Activated T-helper 2 cell treated with anti-CD3 and anti-CD28 coated beads, Interferon-gamma antibody, Interleukin-2, Interleukin-4, amounts not matched to agents 10 μg/mL and 5 μg/mL and 100 μg/mL, durations not matched to agents 14 hours and 24 hours and 36 hours (primary cell): ENCODE results near the gene PODN. TPM values are rescaled to one million over a fixed set of nuclear protein-coding genes. Genes with fewer than 3 reads are reported as not detected.

Experiments used
- DNase-seq: peaks from one replicate; pipeline ENCODE4 v3.0.0; 2021; ENCODE audit warnings: low spot score
- H3K27ac Mint-ChIP-seq: one replicate; pipeline ENCODE4 v1.8.0; 2021; ENCODE audit warnings: mixed read lengths
- H3K27me3 Mint-ChIP-seq: one replicate; pipeline ENCODE4 v1.8.0; 2021; ENCODE audit warnings: low read depth, mixed read lengths
- H3K36me3 Mint-ChIP-seq: one replicate; pipeline ENCODE4 v1.8.0; 2021; ENCODE audit warnings: low read depth, mixed read lengths
- H3K4me1 Mint-ChIP-seq: one replicate; pipeline ENCODE4 v1.8.0; 2021; ENCODE audit warnings: low read depth, mixed read lengths
- H3K4me3 Mint-ChIP-seq: one replicate; pipeline ENCODE4 v1.8.0; 2021; ENCODE audit warnings: low read depth, mild to moderate bottlenecking, moderate library complexity, mixed read lengths
- H3K9me3 Mint-ChIP-seq: one replicate; pipeline ENCODE4 v1.8.0; 2021; ENCODE audit warnings: mixed read lengths
- intact Hi-C: fragments of 100-400 bp; cut with micrococcal nuclease; formaldehyde crosslinking; loops from one replicate; pipeline ENCODE4 v1.15.1; 2023
- total RNA-seq: library from RNA; stranded (reverse); gene quantifications from 2 replicates; pipeline ENCODE4 v1.2.3, GENCODE V29; 2022

Gene PODN
- total RNA-seq, 1 donor from 2014 or later = not detected

GRCh38 chr1:53038566-53038965, 23.4 kb upstream of the PODN start:
- Mint-ChIP-seq H3K4me3 (no peak overlapping the region), H3K27me3 (no peaks in the 10 kb centered on the region), H3K36me3 (peaks cover 16% of the 10 kb centered on the region), H3K27ac (no peak overlapping the region), H3K9me3 (no peaks in the 10 kb centered on the region), H3K4me1 (peaks cover 3% of the 10 kb centered on the region)
- no peak for DNase-seq
- intact Hi-C loops = no loop called here

GRCh38 chr1:53043271-53043670, 18.7 kb upstream of the PODN start:
- no peak overlapping the region for H3K27ac Mint-ChIP-seq
- intact Hi-C loops = no loop called here
- H3K4me1 Mint-ChIP-seq = peaks cover 6% of the 10 kb centered on the region
- H3K4me3 Mint-ChIP-seq = no peak overlapping the region
- H3K27me3 Mint-ChIP-seq = no peaks in the 10 kb centered on the region
- no peak for DNase-seq
- no peaks in the 10 kb centered on the region for H3K9me3 Mint-ChIP-seq
- H3K36me3 Mint-ChIP-seq = peaks cover 27% of the 10 kb centered on the region

- Mint-ChIP-seq H3K27me3 (no peaks in the 10 kb centered on the region), H3K4me1 (peaks cover 6% of the 10 kb centered on the region), H3K9me3 (no peaks in the 10 kb centered on the region), H3K4me3 (no peak overlapping the region), H3K36me3 (peaks cover 32% of the 10 kb centered on the region), H3K27ac (no peak overlapping the region)
- no peak for DNase-seq
- intact Hi-C loops = no loop called here
These were observed 17.1 kb upstream of the PODN start for GRCh38 chr1:53044926-53045325.

- no peak overlapping the region for H3K27ac Mint-ChIP-seq
- intact Hi-C loops = no loop called here
- H3K27me3 Mint-ChIP-seq = no peaks in the 10 kb centered on the region
- peaks cover 6% of the 10 kb centered on the region for H3K4me1 Mint-ChIP-seq
- H3K4me3 Mint-ChIP-seq = no peak overlapping the region
- no peaks in the 10 kb centered on the region for H3K9me3 Mint-ChIP-seq
- H3K36me3 Mint-ChIP-seq = peaks cover 32% of the 10 kb centered on the region
- no peak for DNase-seq
These were observed 15.1 kb upstream of the PODN start for GRCh38 chr1:53046930-53047329.

GRCh38 chr1:53047737-53048736, 14.0 kb upstream of the PODN start:
- H3K9me3 Mint-ChIP-seq = no peaks in the 10 kb centered on the region
- H3K27ac Mint-ChIP-seq = no peak overlapping the region

GRCh38 chr1:53048960-53049573, 12.9 kb upstream of the PODN start:
- H3K4me3 Mint-ChIP-seq = no peak overlapping the region
- H3K9me3 Mint-ChIP-seq = no peaks in the 10 kb centered on the region
- peaks cover 47% of the 10 kb centered on the region for H3K36me3 Mint-ChIP-seq
- no peak for DNase-seq
- intact Hi-C loops = no loop called here
- peaks cover 6% of the 10 kb centered on the region for H3K4me1 Mint-ChIP-seq
- no peak overlapping the region for H3K27ac Mint-ChIP-seq
- no peaks in the 10 kb centered on the region for H3K27me3 Mint-ChIP-seq

More at GRCh38 chr1:53047737-53048736, 14.0 kb upstream of the PODN start:
- H3K36me3 Mint-ChIP-seq = peaks cover 42% of the 10 kb centered on the region
- peaks cover 6% of the 10 kb centered on the region for H3K4me1 Mint-ChIP-seq
- H3K27me3 Mint-ChIP-seq = no peaks in the 10 kb centered on the region
- no peak for DNase-seq
- H3K4me3 Mint-ChIP-seq = no peak overlapping the region
- intact Hi-C loops = no loop called here

GRCh38 chr1:53049574-53049967, 12.4 kb upstream of the PODN start:
- no peak for DNase-seq
- H3K27ac Mint-ChIP-seq = no peak overlapping the region
- no peaks in the 10 kb centered on the region for H3K27me3 Mint-ChIP-seq
- peaks cover 6% of the 10 kb centered on the region for H3K4me1 Mint-ChIP-seq
- no peak overlapping the region for H3K4me3 Mint-ChIP-seq
- intact Hi-C loops = no loop called here
- peaks cover 48% of the 10 kb centered on the region for H3K36me3 Mint-ChIP-seq
- no peaks in the 10 kb centered on the region for H3K9me3 Mint-ChIP-seq

GRCh38 chr1:53050310-53050709, 11.7 kb upstream of the PODN start:
- Mint-ChIP-seq H3K36me3 (peaks cover 45% of the 10 kb centered on the region), H3K9me3 (no peaks in the 10 kb centered on the region), H3K4me1 (peaks cover 6% of the 10 kb centered on the region), H3K27ac (no peak overlapping the region), H3K4me3 (no peak overlapping the region), H3K27me3 (no peaks in the 10 kb centered on the region)
- DNase-seq = no peak
- intact Hi-C loops = no loop called here

- intact Hi-C loops = no loop called here
- H3K27me3 Mint-ChIP-seq = no peaks in the 10 kb centered on the region
- no peak overlapping the region for H3K4me3 Mint-ChIP-seq
- H3K9me3 Mint-ChIP-seq = no peaks in the 10 kb centered on the region
- H3K27ac Mint-ChIP-seq = no peak overlapping the region
- no peak for DNase-seq
- peaks cover 38% of the 10 kb centered on the region for H3K36me3 Mint-ChIP-seq
- H3K4me1 Mint-ChIP-seq = peaks cover 6% of the 10 kb centered on the region
These were observed 10.3 kb upstream of the PODN start for GRCh38 chr1:53051676-53052075.

GRCh38 chr1:53057127-53057526, 4.9 kb upstream of the PODN start:
- DNase-seq = no peak

GRCh38 chr1:53060579-53060978, 1.4 kb upstream of the PODN start:
- DNase-seq = no peak
- Mint-ChIP-seq H3K4me1 (peaks cover 2% of the 10 kb centered on the region), H3K27ac (no peak overlapping the region), H3K27me3 (peaks cover 50% of the 10 kb centered on the region), H3K36me3 (no peaks in the 10 kb centered on the region), H3K4me3 (no peak overlapping the region), H3K9me3 (no peaks in the 10 kb centered on the region)
- intact Hi-C loops = no loop called here

More at GRCh38 chr1:53057127-53057526, 4.9 kb upstream of the PODN start:
- Mint-ChIP-seq H3K4me1 (no peaks in the 10 kb centered on the region), H3K9me3 (no peaks in the 10 kb centered on the region), H3K27ac (no peak overlapping the region), H3K4me3 (no peak overlapping the region), H3K27me3 (peaks cover 35% of the 10 kb centered on the region), H3K36me3 (peaks cover 16% of the 10 kb centered on the region)
- intact Hi-C loops = no loop called here

- Mint-ChIP-seq H3K27me3 (peaks cover 52% of the 10 kb centered on the region), H3K36me3 (no peaks in the 10 kb centered on the region), H3K4me3 (no peak overlapping the region), H3K9me3 (no peaks in the 10 kb centered on the region), H3K4me1 (peaks cover 2% of the 10 kb centered on the region), H3K27ac (no peak overlapping the region)
- intact Hi-C loops = no loop called here
- DNase-seq = no peak
These were observed 722 bp upstream of the PODN start for GRCh38 chr1:53061123-53061858.
